Activated naive CD8-positive, alpha-beta T cell treated with anti-CD3 and anti-CD28 coated beads, Interleukin-2, amount 50 U/mL, for 24 hours (primary cell): Measurements from ENCODE around the gene APBA2.
A peak's percentile ranks its signal among the peaks of the same experiment; 100 is the strongest.

Experiments used
- ATAC-seq: fragments of 150-1000 bp; cut with Tn5 transposase; one replicate; pipeline ENCODE4 v1.10.0; 2021
- DNase-seq: peaks from one replicate; pipeline ENCODE4 v3.0.0; 2021
- H3K27ac Mint-ChIP-seq: one replicate; pipeline ENCODE4 v1.8.0; 2021; ENCODE audit warnings: mild to moderate bottlenecking, mixed read lengths
- H3K27me3 Mint-ChIP-seq: one replicate; pipeline ENCODE4 v1.8.0; 2021; ENCODE audit warnings: mixed read lengths
- H3K36me3 Mint-ChIP-seq: one replicate; pipeline ENCODE4 v1.8.0; 2021; ENCODE audit warnings: low read depth, mixed read lengths
- H3K4me1 Mint-ChIP-seq: one replicate; pipeline ENCODE4 v1.8.0; 2021; ENCODE audit warnings: mixed read lengths
- H3K4me3 Mint-ChIP-seq: one replicate; pipeline ENCODE4 v1.8.0; 2021; ENCODE audit warnings: mild to moderate bottlenecking, moderate library complexity, mixed read lengths
- H3K9me3 Mint-ChIP-seq: one replicate; pipeline ENCODE4 v1.8.0; 2021; ENCODE audit warnings: mixed read lengths

The APBA2 gene

GRCh38 chr15:28986108-28986507, 100.3 kb downstream of the APBA2 start:
- no peak for DNase-seq
- ATAC-seq, result no peak
- Mint-ChIP-seq H3K4me3 (no peak overlapping the region), H3K4me1 (peaks cover 42% of the 10 kb centered on the region), H3K27ac (peak overlapping the region; percentile 22), H3K27me3 (no peaks in the 10 kb centered on the region), H3K36me3 (peaks cover 3% of the 10 kb centered on the region), H3K9me3 (peaks cover 6% of the 10 kb centered on the region)

GRCh38 chr15:28986726-28987125, 101.0 kb downstream of the APBA2 start:
- H3K27me3 Mint-ChIP-seq, result no peaks in the 10 kb centered on the region
- H3K4me1 Mint-ChIP-seq, result peaks cover 42% of the 10 kb centered on the region
- ATAC-seq (no peak), DNase-seq (no peak)
- peaks cover 6% of the 10 kb centered on the region for H3K9me3 Mint-ChIP-seq
- H3K27ac Mint-ChIP-seq, result no peak overlapping the region
- H3K4me3 Mint-ChIP-seq, result no peak overlapping the region
- H3K36me3 Mint-ChIP-seq, result peaks cover 3% of the 10 kb centered on the region

GRCh38 chr15:28987337-28987736, 101.6 kb downstream of the APBA2 start:
- DNase-seq, result no peak
- Mint-ChIP-seq H3K27ac (peak overlapping the region; percentile 12), H3K4me3 (no peak overlapping the region)

GRCh38 chr15:28989239-28989830, 103.6 kb downstream of the APBA2 start:
- Mint-ChIP-seq H3K4me1 (peaks cover 53% of the 10 kb centered on the region), H3K4me3 (no peak overlapping the region), H3K27ac (no peak overlapping the region), H3K9me3 (peaks cover 6% of the 10 kb centered on the region), H3K36me3 (peaks cover 3% of the 10 kb centered on the region), H3K27me3 (no peaks in the 10 kb centered on the region)
- DNase-seq, result peak; percentile 42
- peak; percentile 44 for ATAC-seq

More at GRCh38 chr15:28987337-28987736, 101.6 kb downstream of the APBA2 start:
- peaks cover 6% of the 10 kb centered on the region for H3K9me3 Mint-ChIP-seq
- H3K36me3 Mint-ChIP-seq, result peaks cover 3% of the 10 kb centered on the region
- H3K4me1 Mint-ChIP-seq, result peaks cover 42% of the 10 kb centered on the region
- no peak for ATAC-seq
- no peaks in the 10 kb centered on the region for H3K27me3 Mint-ChIP-seq

GRCh38 chr15:28989896-28990295, 104.1 kb downstream of the APBA2 start:
- Mint-ChIP-seq H3K27ac (no peak overlapping the region), H3K4me1 (peaks cover 54% of the 10 kb centered on the region), H3K9me3 (peaks cover 6% of the 10 kb centered on the region), H3K27me3 (no peaks in the 10 kb centered on the region), H3K4me3 (no peak overlapping the region), H3K36me3 (peaks cover 3% of the 10 kb centered on the region)
- no peak for DNase-seq
- no peak for ATAC-seq

- Mint-ChIP-seq H3K9me3 (peaks cover 6% of the 10 kb centered on the region), H3K4me1 (peaks cover 54% of the 10 kb centered on the region), H3K36me3 (peaks cover 3% of the 10 kb centered on the region), H3K4me3 (no peak overlapping the region), H3K27me3 (no peaks in the 10 kb centered on the region), H3K27ac (no peak overlapping the region)
- DNase-seq (no peak), ATAC-seq (no peak)
Observed at GRCh38 chr15:28990390-28990789, 104.6 kb downstream of the APBA2 start.

GRCh38 chr15:28991236-28992171, 105.7 kb downstream of the APBA2 start:
- peaks cover 6% of the 10 kb centered on the region for H3K36me3 Mint-ChIP-seq
- H3K27ac Mint-ChIP-seq, result peak overlapping the region; percentile 10
- DNase-seq, result no peak
- ATAC-seq, result no peak
- no peak overlapping the region for H3K4me3 Mint-ChIP-seq
- peaks cover 55% of the 10 kb centered on the region for H3K4me1 Mint-ChIP-seq
- H3K27me3 Mint-ChIP-seq, result no peaks in the 10 kb centered on the region
- H3K9me3 Mint-ChIP-seq, result peaks cover 6% of the 10 kb centered on the region

- Mint-ChIP-seq H3K27me3 (no peaks in the 10 kb centered on the region), H3K36me3 (peaks cover 3% of the 10 kb centered on the region), H3K27ac (no peak overlapping the region), H3K4me3 (no peak overlapping the region), H3K4me1 (peaks cover 50% of the 10 kb centered on the region), H3K9me3 (peaks cover 1% of the 10 kb centered on the region)
- no peak for DNase-seq
- no peak for ATAC-seq
Observed at GRCh38 chr15:28992336-28992864, 106.6 kb downstream of the APBA2 start.

- peaks cover 47% of the 10 kb centered on the region for H3K4me1 Mint-ChIP-seq
- peaks cover 3% of the 10 kb centered on the region for H3K36me3 Mint-ChIP-seq
- ATAC-seq, result no peak
- no peaks in the 10 kb centered on the region for H3K9me3 Mint-ChIP-seq
- H3K4me3 Mint-ChIP-seq, result no peak overlapping the region
- H3K27ac Mint-ChIP-seq, result no peak overlapping the region
- no peaks in the 10 kb centered on the region for H3K27me3 Mint-ChIP-seq
- DNase-seq, result no peak
Observed at GRCh38 chr15:28993051-28993719, 107.4 kb downstream of the APBA2 start.

- Mint-ChIP-seq H3K9me3 (no peaks in the 10 kb centered on the region), H3K36me3 (peaks cover 3% of the 10 kb centered on the region), H3K4me3 (peak overlapping the region; percentile 13), H3K27me3 (no peaks in the 10 kb centered on the region), H3K4me1 (peaks cover 45% of the 10 kb centered on the region), H3K27ac (peak overlapping the region; percentile 43)
- no peak for ATAC-seq
- no peak for DNase-seq
Observed at GRCh38 chr15:28993720-28994053, 107.9 kb downstream of the APBA2 start.

- Mint-ChIP-seq H3K4me3 (peak overlapping the region; percentile 13), H3K4me1 (peaks cover 45% of the 10 kb centered on the region), H3K27ac (peak overlapping the region; percentile 43), H3K36me3 (peaks cover 3% of the 10 kb centered on the region), H3K27me3 (no peaks in the 10 kb centered on the region), H3K9me3 (no peaks in the 10 kb centered on the region)
- ATAC-seq, result peak; percentile 81
- DNase-seq, result peak; percentile 38
Observed at GRCh38 chr15:28994142-28994830, 108.5 kb downstream of the APBA2 start.

GRCh38 chr15:28994831-28995596, 109.2 kb downstream of the APBA2 start:
- H3K4me3 Mint-ChIP-seq, result no peak overlapping the region
- H3K27ac Mint-ChIP-seq, result peak overlapping the region; percentile 43
- H3K36me3 Mint-ChIP-seq, result peaks cover 3% of the 10 kb centered on the region
- no peaks in the 10 kb centered on the region for H3K9me3 Mint-ChIP-seq
- DNase-seq (no peak), ATAC-seq (no peak)
- H3K27me3 Mint-ChIP-seq, result no peaks in the 10 kb centered on the region
- H3K4me1 Mint-ChIP-seq, result peaks cover 42% of the 10 kb centered on the region

GRCh38 chr15:28995705-28996104, 109.9 kb downstream of the APBA2 start:
- H3K36me3 Mint-ChIP-seq, result peaks cover 3% of the 10 kb centered on the region
- no peak overlapping the region for H3K4me3 Mint-ChIP-seq
- no peak for ATAC-seq
- H3K27me3 Mint-ChIP-seq, result no peaks in the 10 kb centered on the region
- DNase-seq, result no peak
- H3K4me1 Mint-ChIP-seq, result peaks cover 40% of the 10 kb centered on the region
- no peaks in the 10 kb centered on the region for H3K9me3 Mint-ChIP-seq
- H3K27ac Mint-ChIP-seq, result no peak overlapping the region
